Natural killer cell (primary cell): ENCODE results near the gene DAO. TPM values are rescaled to one million over a fixed set of nuclear protein-coding genes. Genes with fewer than 3 reads are reported as not detected.

ENCODE experiments used
- ATAC-seq, 3 donors: fragments of 150-1000 bp in 2 of 3; fragments of 200-7000 bp in 1 of 3; cut with Tn5 transposase; 1 replicate in 1 of 3; 2 replicates in 2 of 3; pipeline ENCODE4 v1.10.0; 2021; ENCODE audit warnings: mild to moderate bottlenecking in 2 of 3, moderate library complexity in 2 of 3
- DNase-seq, 2 donors: peaks; one replicate each; pipeline versions ENCODE4 v3.0.0 to v3.0.0-alpha.2; 2013 to 2021; ENCODE audit warnings: mixed read lengths in 1 of 2
- H3K27ac ChIP-seq: one replicate; pipeline ENCODE4 v1.5.1; 2013; ENCODE audit warnings: mild to moderate bottlenecking, low read length
- H3K27me3 ChIP-seq: one replicate; pipeline ENCODE4 v1.6.1; 2013; ENCODE audit warnings: low read length; ENCODE audit not compliant: control insufficient read depth, insufficient read depth
- H3K36me3 ChIP-seq: one replicate; pipeline ENCODE4 v1.6.1; 2013; ENCODE audit warnings: low read length; ENCODE audit not compliant: control insufficient read depth, insufficient read depth
- H3K4me1 ChIP-seq: one replicate; pipeline ENCODE4 v1.6.1; 2013; ENCODE audit warnings: low read length; ENCODE audit not compliant: control insufficient read depth, insufficient read depth
- H3K4me3 ChIP-seq: one replicate; pipeline ENCODE4 v1.5.1; 2013; ENCODE audit warnings: low read length
- H3K9me3 ChIP-seq: one replicate; pipeline ENCODE4 v1.6.1; 2013; ENCODE audit warnings: low read length; ENCODE audit not compliant: control insufficient read depth, insufficient read depth
- H3K27ac Mint-ChIP-seq, 2 donors: one replicate each; pipeline ENCODE4 v1.8.0; 2022; ENCODE audit warnings: mild to moderate bottlenecking in 2 of 2, mixed read lengths in 2 of 2, moderate library complexity in 1 of 2
- H3K27me3 Mint-ChIP-seq, 2 donors: one replicate each; pipeline ENCODE4 v1.8.0; 2022; ENCODE audit warnings: low read depth in 2 of 2, mixed read lengths in 2 of 2
- H3K36me3 Mint-ChIP-seq: one replicate; pipeline ENCODE4 v1.8.0; 2022; ENCODE audit warnings: mixed read lengths
- H3K4me1 Mint-ChIP-seq, 2 donors: one replicate each; pipeline ENCODE4 v1.8.0; 2022; ENCODE audit warnings: mixed read lengths in 2 of 2
- H3K4me3 Mint-ChIP-seq: one replicate; pipeline ENCODE4 v1.8.0; 2022; ENCODE audit warnings: mild to moderate bottlenecking, moderate library complexity, mixed read lengths
- H3K9me3 Mint-ChIP-seq, 2 donors: one replicate each; pipeline ENCODE4 v1.8.0; 2022; ENCODE audit warnings: mixed read lengths in 2 of 2
- WGBS: methylation state at CpG from one replicate; pipeline ENCODE4 v1.1.7; 2013; ENCODE audit warnings: missing lambda C conversion rate; ENCODE audit not compliant: insufficient coverage; 5-methylcytosine and 5-hydroxymethylcytosine counted together
- intact Hi-C: fragments of 100-400 bp; cut with micrococcal nuclease; formaldehyde crosslinking; loops from one replicate; pipeline ENCODE4 v1.14.2; 2022
- total RNA-seq, 4 donors: library from RNA; stranded (reverse); fragments of 120-200 nt in 1 of 4; gene quantifications; one replicate each; pipeline versions ENCODE4 v1.2.3 to v1.2.4, GENCODE V29; 2013 to 2022
- TF ChIP-seq, protein P1 (sequence below): fragments of 200-600 bp; IDR thresholded peaks from one replicate; pipeline ENCODE4 v1.8.0; 2022; ENCODE audit warnings: antibody characterized with exemption

The DAO gene
- total RNA-seq, 3 donors from 2014 or later (not counting 1 experiment from before 2014, with no cell fraction given) = not detected

DNA sequence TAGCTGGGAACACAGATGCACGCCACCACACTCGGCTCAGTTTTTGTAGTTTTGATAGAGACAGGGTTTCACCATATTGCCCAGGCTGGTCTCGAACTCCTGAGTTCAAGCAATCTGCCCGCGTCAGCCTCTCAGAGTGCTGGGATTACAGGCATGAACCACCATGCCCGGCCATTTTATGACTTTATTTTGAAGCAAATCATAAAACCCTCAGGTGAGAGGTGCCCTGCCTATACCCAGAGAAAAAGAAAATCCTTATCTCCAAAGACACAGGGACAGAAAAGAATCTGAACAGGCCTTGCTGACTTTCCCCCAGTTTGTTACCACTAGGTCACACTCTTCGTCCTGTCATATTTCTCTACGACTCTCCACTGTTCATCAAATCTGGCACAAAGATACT is 48.8 kb downstream of the DAO start:
- Mint-ChIP-seq H3K4me3 (no peak overlapping the region), H3K27ac (no peak overlapping the region), H3K9me3 (no peaks in the 10 kb centered on the region), H3K4me1 (no peaks in the 10 kb centered on the region), H3K27me3 (peaks cover 0 to 3% of the 10 kb centered on the region in 2 donors), H3K36me3 (no peaks in the 10 kb centered on the region)
- H3K36me3 ChIP-seq = no peaks in the 10 kb centered on the region
- no peak overlapping the region for H3K27ac ChIP-seq
- ATAC-seq (no peak), DNase-seq (no peak)
- no peaks in the 10 kb centered on the region for H3K27me3 ChIP-seq
- H3K4me1 ChIP-seq = no peaks in the 10 kb centered on the region
- 90% methylated on average over 8 of the region's 8 CpGs for WGBS
- intact Hi-C loops = no loop called here
- TF ChIP-seq, protein P1, sequence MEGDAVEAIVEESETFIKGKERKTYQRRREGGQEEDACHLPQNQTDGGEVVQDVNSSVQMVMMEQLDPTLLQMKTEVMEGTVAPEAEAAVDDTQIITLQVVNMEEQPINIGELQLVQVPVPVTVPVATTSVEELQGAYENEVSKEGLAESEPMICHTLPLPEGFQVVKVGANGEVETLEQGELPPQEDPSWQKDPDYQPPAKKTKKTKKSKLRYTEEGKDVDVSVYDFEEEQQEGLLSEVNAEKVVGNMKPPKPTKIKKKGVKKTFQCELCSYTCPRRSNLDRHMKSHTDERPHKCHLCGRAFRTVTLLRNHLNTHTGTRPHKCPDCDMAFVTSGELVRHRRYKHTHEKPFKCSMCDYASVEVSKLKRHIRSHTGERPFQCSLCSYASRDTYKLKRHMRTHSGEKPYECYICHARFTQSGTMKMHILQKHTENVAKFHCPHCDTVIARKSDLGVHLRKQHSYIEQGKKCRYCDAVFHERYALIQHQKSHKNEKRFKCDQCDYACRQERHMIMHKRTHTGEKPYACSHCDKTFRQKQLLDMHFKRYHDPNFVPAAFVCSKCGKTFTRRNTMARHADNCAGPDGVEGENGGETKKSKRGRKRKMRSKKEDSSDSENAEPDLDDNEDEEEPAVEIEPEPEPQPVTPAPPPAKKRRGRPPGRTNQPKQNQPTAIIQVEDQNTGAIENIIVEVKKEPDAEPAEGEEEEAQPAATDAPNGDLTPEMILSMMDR = no peak
- no peak overlapping the region for H3K4me3 ChIP-seq
- H3K9me3 ChIP-seq = no peaks in the 10 kb centered on the region

DNA sequence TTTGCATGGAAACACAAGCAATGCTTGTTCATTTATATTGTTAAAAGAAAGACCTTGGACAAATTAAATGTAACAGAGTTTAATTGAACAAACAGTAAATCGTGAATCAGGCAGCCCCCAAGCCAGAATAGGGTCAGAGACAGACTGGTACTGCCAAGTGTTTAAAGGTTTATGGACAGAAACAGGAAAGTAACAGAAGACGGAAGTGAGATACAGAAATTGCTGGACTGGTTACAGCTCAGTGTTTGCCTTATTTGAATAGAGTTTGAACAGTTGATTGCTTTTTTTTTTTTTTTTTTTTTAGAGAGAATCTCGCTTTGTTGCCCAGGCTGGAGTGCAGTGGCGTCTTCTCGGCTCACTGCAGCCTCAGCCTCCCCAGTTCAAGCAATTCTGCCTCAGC is 50.3 kb downstream of the DAO start:
- no peaks in the 10 kb centered on the region for H3K36me3 ChIP-seq
- Mint-ChIP-seq H3K27me3 (peaks cover 0 to 3% of the 10 kb centered on the region in 2 donors), H3K4me3 (no peak overlapping the region), H3K4me1 (no peaks in the 10 kb centered on the region), H3K27ac (no peak overlapping the region), H3K9me3 (no peaks in the 10 kb centered on the region), H3K36me3 (no peaks in the 10 kb centered on the region)
- no peaks in the 10 kb centered on the region for H3K9me3 ChIP-seq
- intact Hi-C loops = no loop called here
- no peaks in the 10 kb centered on the region for H3K27me3 ChIP-seq
- TF ChIP-seq, protein P1 = no peak
- ATAC-seq (no peak), DNase-seq (no peak)
- H3K27ac ChIP-seq = no peak overlapping the region
- H3K4me3 ChIP-seq = no peak overlapping the region
- H3K4me1 ChIP-seq = no peaks in the 10 kb centered on the region
- 43% methylated on average over 5 of the region's 5 CpGs for WGBS

DNA sequence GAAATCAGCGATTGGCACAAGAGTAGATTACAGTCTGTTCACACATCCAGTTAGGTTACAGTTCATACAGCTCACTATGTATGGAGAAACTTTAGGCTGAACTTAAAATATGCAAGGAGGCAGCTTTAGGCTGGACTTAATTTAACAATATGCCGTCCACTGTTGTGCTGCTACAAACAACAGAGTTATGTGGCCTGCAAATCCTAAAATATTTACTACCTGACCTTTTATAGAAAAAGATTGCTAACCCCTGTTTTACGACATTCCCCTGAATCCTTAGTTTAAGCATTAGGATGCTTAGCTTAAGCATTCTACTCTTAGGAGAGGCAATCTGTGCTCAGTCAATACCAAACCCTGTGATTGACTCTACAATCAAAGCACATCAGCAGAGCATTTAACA is 50.9 kb downstream of the DAO start:
- no peaks in the 10 kb centered on the region for H3K9me3 ChIP-seq
- no peak overlapping the region for H3K27ac ChIP-seq
- no peaks in the 10 kb centered on the region for H3K27me3 ChIP-seq
- Mint-ChIP-seq H3K36me3 (no peaks in the 10 kb centered on the region), H3K4me1 (no peaks in the 10 kb centered on the region), H3K27me3 (peaks cover 0 to 3% of the 10 kb centered on the region in 2 donors), H3K27ac (no peak overlapping the region), H3K9me3 (no peaks in the 10 kb centered on the region), H3K4me3 (no peak overlapping the region)
- no peaks in the 10 kb centered on the region for H3K36me3 ChIP-seq
- no peaks in the 10 kb centered on the region for H3K4me1 ChIP-seq
- 92% methylated on average over 3 of the region's 3 CpGs for WGBS
- ATAC-seq (no peak), DNase-seq (no peak)
- intact Hi-C loops = no loop called here
- no peak overlapping the region for H3K4me3 ChIP-seq
- TF ChIP-seq, protein P1 = no peak

DNA sequence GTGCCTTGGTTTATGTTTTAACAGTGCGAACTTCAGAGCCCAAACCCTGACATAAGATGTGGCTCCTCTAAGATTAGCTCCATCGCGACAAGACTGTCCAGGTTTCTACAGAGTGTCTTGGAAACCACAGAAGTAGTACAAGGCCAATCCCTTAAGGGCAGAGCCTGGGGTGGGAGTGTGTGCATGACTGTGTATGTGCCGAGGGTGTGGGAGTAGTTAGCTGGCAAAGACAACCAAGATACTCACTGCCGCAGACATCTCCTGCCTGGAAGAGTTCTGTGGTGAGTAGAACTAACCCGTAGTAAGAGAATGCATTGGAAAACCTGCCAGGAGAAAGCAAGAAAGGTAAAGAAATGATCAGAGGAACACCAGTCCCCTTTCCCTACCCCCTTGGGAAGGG is 54.1 kb downstream of the DAO start:
- H3K4me3 ChIP-seq = no peak overlapping the region
- H3K36me3 Mint-ChIP-seq = no peaks in the 10 kb centered on the region
- H3K27ac Mint-ChIP-seq = no peak overlapping the region
- no peak overlapping the region for H3K27ac ChIP-seq
- H3K27me3 Mint-ChIP-seq = peaks cover 0 to 6% of the 10 kb centered on the region in 2 donors
- H3K4me3 Mint-ChIP-seq = no peak overlapping the region
- DNase-seq (no peak), ATAC-seq (no peak)
- no peaks in the 10 kb centered on the region for H3K9me3 ChIP-seq
- 81% methylated on average over 6 of the region's 6 CpGs for WGBS
- no peaks in the 10 kb centered on the region for H3K9me3 Mint-ChIP-seq
- H3K4me1 Mint-ChIP-seq = no peaks in the 10 kb centered on the region
- H3K4me1 ChIP-seq = no peaks in the 10 kb centered on the region
- H3K27me3 ChIP-seq = no peaks in the 10 kb centered on the region
- no peaks in the 10 kb centered on the region for H3K36me3 ChIP-seq
- TF ChIP-seq, protein P1 = no peak
- intact Hi-C loops = no loop called here
